Erythroblast (primary cell): ENCODE data around the gene PPID.

Source experiments
- GATA1 ChIP-seq: IDR thresholded peaks from 2 replicates; pipeline ENCODE4 v1.6.1; 2011; ENCODE audit warnings: low read depth, mild to moderate bottlenecking, control low read depth, low read length, moderate library complexity
- POLR2A ChIP-seq: IDR thresholded peaks from 2 replicates; pipeline ENCODE4 v1.6.1; 2011; ENCODE audit warnings: mild to moderate bottlenecking, low read length

- TF ChIP-seq POLR2A (no peak), GATA1 (no peak)
These were observed 55.5 kb downstream of the PPID start for GRCh38 chr4:158667651-158668198.
